HCT116 (cell line): Measurements from ENCODE around the gene PIGL. TPM values are rescaled to one million over a fixed set of nuclear protein-coding genes. Genes with fewer than 3 reads are reported as not detected.

Experiments
- ATAC-seq: fragments of 200-7000 bp; cut with Tn5 transposase; 2 replicates; pipeline ENCODE4 v1.9.1; 2020; ENCODE audit warnings: mild to moderate bottlenecking, moderate library complexity
- BruUV-seq: library from RNA; stranded (reverse); fragments of 400-500 nt; replicated peaks from 2 replicates; lab custom pipeline; 2021; lab: Mats Ljungman, UMichigan
- CTCF ChIA-PET: fragments of 300-600 bp; sonication (Branson Sonifier 250); formaldehyde crosslinking; loops from one replicate; lab custom pipeline; 2021; ENCODE audit warnings: antibody characterized with exemption; lab: Charles Lee
- POLR2A ChIA-PET: fragments of 300-600, 350-600 bp; sonication (Branson Sonifier 250); formaldehyde crosslinking; loops from one replicate; lab custom pipeline; 2021; ENCODE audit warnings: antibody characterized with exemption; lab: Charles Lee
- RAD21 ChIA-PET, 2 experiments: fragments of 300-600 bp; sonication (Branson Sonifier 250); formaldehyde crosslinking; loops; one replicate each; lab custom pipeline; 2023; ENCODE audit warnings: low total read pairs in 2 of 2; ENCODE audit not compliant: uncharacterized antibody in 2 of 2, unreplicated experiment in 2 of 2, low non-redundant PET in 1 of 2; lab: Charles Lee
- DNase-seq: peaks from one replicate; pipeline ENCODE4 v3.0.0-alpha.2; 2010; ENCODE audit warnings: low read depth, low spot score
- H2AFZ ChIP-seq: fragments of 200-600 bp; shearing (Covaris generic), sonication (generic); 2 replicates; pipeline ENCODE4 v1.6.1; 2017; ENCODE audit warnings: low read depth, mixed run types, mixed read lengths, antibody characterized with exemption, low read length; ENCODE audit not compliant: poor library complexity, severe bottlenecking
- H3K27ac ChIP-seq: 2 replicates; pipeline ENCODE4 v1.5.1; 2012; ENCODE audit warnings: low read depth, low read length
- H3K27me3 ChIP-seq: fragments of 200-600 bp; sonication (generic); 2 replicates; pipeline ENCODE4 v1.6.1; 2016; ENCODE audit warnings: mixed run types, low read length, mixed read lengths; ENCODE audit not compliant: insufficient read depth
- H3K36me3 ChIP-seq, 2 experiments: fragments of 200-500 bp in 1 of 2; fragments of 200-600 bp in 1 of 2; sonication (Bioruptor generic) in 1 of 2; sonication (generic) in 1 of 2; 2 replicates each; pipeline versions ENCODE4 v1.5.1 to v1.6.1; 2014 to 2016; ENCODE audit warnings: low read length in 2 of 2, inconsistent platforms in 1 of 2, mixed read lengths in 1 of 2, mixed run types in 1 of 2; ENCODE audit not compliant: insufficient read depth in 2 of 2, control insufficient read depth in 1 of 2
- H3K4me1 ChIP-seq, 2 experiments: fragments of 200-600 bp in 1 of 2; sonication (generic) in 1 of 2; 2 replicates each; pipeline versions ENCODE4 v1.5.1 to v1.6.1; 2012 to 2017; ENCODE audit warnings: low read length in 2 of 2, inconsistent platforms in 1 of 2, mild to moderate bottlenecking in 1 of 2, mixed read lengths in 1 of 2, mixed run types in 1 of 2, moderate library complexity in 1 of 2; ENCODE audit not compliant: insufficient read depth in 2 of 2, control insufficient read depth in 1 of 2
- H3K4me2 ChIP-seq: fragments of 200-600 bp; sonication (generic); 2 replicates; pipeline ENCODE4 v1.6.1; 2017; ENCODE audit warnings: mixed run types, low read length, mixed read lengths
- H3K4me3 ChIP-seq, 2 experiments: fragments of 200-600 bp in 1 of 2; sonication (generic) in 1 of 2; replicated peaks in 1 of 2; 2 replicates each; pipeline ENCODE4 v1.5.1; 2011 to 2016; ENCODE audit warnings: low read length in 2 of 2, control low read depth in 1 of 2, low read depth in 1 of 2, mild to moderate bottlenecking in 1 of 2, mixed read lengths in 1 of 2, mixed run types in 1 of 2
- H3K79me2 ChIP-seq: fragments of 200-600 bp; sonication (generic); 2 replicates; pipeline ENCODE4 v1.6.1; 2017; ENCODE audit warnings: mild to moderate bottlenecking, mixed run types, low read length, moderate library complexity, mixed read lengths; ENCODE audit not compliant: insufficient read depth
- H3K9ac ChIP-seq: fragments of 200-600 bp; sonication (generic); 2 replicates; pipeline ENCODE4 v1.6.1; 2016; ENCODE audit warnings: low read length, mixed read lengths
- H3K9me2 ChIP-seq: fragments of 200-600 bp; sonication (generic), shearing (Covaris generic); 2 replicates; pipeline ENCODE4 v1.6.1; 2017; ENCODE audit warnings: mixed run types, mild to moderate bottlenecking, moderate library complexity; ENCODE audit not compliant: insufficient read depth
- H3K9me3 ChIP-seq, 2 experiments: fragments of 200-500 bp in 1 of 2; fragments of 200-600 bp in 1 of 2; sonication (Bioruptor generic) in 1 of 2; sonication (generic) in 1 of 2; 2 replicates each; pipeline ENCODE4 v1.6.1; 2014 to 2017; ENCODE audit warnings: low read length in 2 of 2, mixed read lengths in 2 of 2, inconsistent platforms in 1 of 2, low read depth in 1 of 2, mild to moderate bottlenecking in 1 of 2, mixed run types in 1 of 2, moderate library complexity in 1 of 2; ENCODE audit not compliant: control insufficient read depth in 1 of 2, insufficient read depth in 1 of 2
- H4K20me1 ChIP-seq: fragments of 200-600 bp; sonication (generic), shearing (Covaris generic); 2 replicates; pipeline ENCODE4 v1.6.1; 2017; ENCODE audit warnings: mixed run types, mild to moderate bottlenecking, moderate library complexity; ENCODE audit not compliant: insufficient read depth
- EGR1 ChIP-seq: IDR thresholded peaks from 2 replicates; pipeline ENCODE4 v1.6.1; 2012; ENCODE audit warnings: low read depth
- ELF1 ChIP-seq: IDR thresholded peaks from 2 replicates; pipeline ENCODE4 v1.6.1; 2012; ENCODE audit warnings: low read depth, borderline replicate concordance
- EZH2 ChIP-seq: fragments of 200-600 bp; sonication (generic); IDR thresholded peaks from 2 replicates; pipeline ENCODE4 v1.6.1; 2017; ENCODE audit warnings: antibody characterized with exemption, mixed run types
- JUND ChIP-seq: IDR thresholded peaks from 2 replicates; pipeline ENCODE4 v1.6.1; 2012
- SP1 ChIP-seq: IDR thresholded peaks from 2 replicates; pipeline ENCODE4 v1.6.1; 2012; ENCODE audit warnings: low read depth
- TCF7L2 ChIP-seq: IDR thresholded peaks from 2 replicates; pipeline ENCODE4 v1.7.0; 2011; ENCODE audit warnings: borderline replicate concordance, inconsistent platforms; ENCODE audit not compliant: insufficient read depth, insufficient read length; ENCODE audit errors: extremely low read depth
- ZNF274 ChIP-seq: fragments of 200-500 bp; sonication (Bioruptor generic); IDR thresholded peaks from 2 replicates; pipeline ENCODE4 v1.6.1; 2014; ENCODE audit warnings: mild to moderate bottlenecking, low read depth, low read length, inconsistent platforms
- intact Hi-C: fragments of 100-400 bp; cut with micrococcal nuclease; formaldehyde crosslinking; loops from 2 replicates; pipeline ENCODE4 v1.10.0; 2022
- total RNA-seq: library from RNA; stranded (reverse); gene quantifications from one replicate; pipeline ENCODE4 v1.2.1, GENCODE V29; 2021; ENCODE audit not compliant: unreplicated experiment
- TF ChIP-seq, protein P1 (sequence below): IDR thresholded peaks from 2 replicates; pipeline ENCODE4 v1.6.1; 2012
- TF ChIP-seq, protein P2 (sequence below), 3 experiments: fragments of 200-600 bp in 1 of 3; sonication (generic) in 1 of 3; IDR thresholded peaks in 2 of 3; conservative IDR thresholded peaks in 1 of 3; 2 replicates each; pipeline ENCODE4 v1.5.1; 2012 to 2017; ENCODE audit warnings: low read depth in 2 of 3, low read length in 2 of 3, antibody characterized with exemption in 1 of 3, borderline replicate concordance in 1 of 3, control low read depth in 1 of 3, mild to moderate bottlenecking in 1 of 3, mixed read lengths in 1 of 3, mixed run types in 1 of 3, moderate library complexity in 1 of 3; ENCODE audit not compliant: insufficient read depth in 1 of 3

The PIGL gene
- total RNA-seq, 1 experiment from 2014 or later = 36.8 TPM

DNA sequence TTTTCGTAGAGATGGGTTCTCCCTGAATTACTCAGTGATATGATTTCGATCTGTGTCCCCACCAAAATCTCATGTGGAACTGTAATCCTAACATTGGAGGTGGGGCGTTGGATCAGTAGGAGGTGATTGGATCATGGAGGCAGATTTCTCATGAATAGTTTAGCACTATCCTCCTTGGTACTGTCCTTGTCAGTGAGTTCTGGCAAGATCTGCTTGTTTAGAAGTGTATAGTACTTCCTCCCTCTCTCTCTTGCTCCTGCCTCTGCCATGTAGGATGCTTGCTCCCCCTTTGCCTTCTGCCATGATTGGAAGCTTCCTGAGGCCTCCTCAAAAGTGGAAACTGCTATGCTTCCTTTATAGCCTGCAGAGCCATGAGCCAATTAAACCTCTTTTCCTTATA lies 22.9 kb downstream of the PIGL start (continued):
- TF ChIP-seq ELF1 (no peak), ZNF274 (no peak), JUND (no peak), EGR1 (no peak)
- TF ChIP-seq, protein P1, sequence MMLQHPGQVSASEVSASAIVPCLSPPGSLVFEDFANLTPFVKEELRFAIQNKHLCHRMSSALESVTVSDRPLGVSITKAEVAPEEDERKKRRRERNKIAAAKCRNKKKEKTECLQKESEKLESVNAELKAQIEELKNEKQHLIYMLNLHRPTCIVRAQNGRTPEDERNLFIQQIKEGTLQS = no peak
- TF ChIP-seq, protein P2, sequence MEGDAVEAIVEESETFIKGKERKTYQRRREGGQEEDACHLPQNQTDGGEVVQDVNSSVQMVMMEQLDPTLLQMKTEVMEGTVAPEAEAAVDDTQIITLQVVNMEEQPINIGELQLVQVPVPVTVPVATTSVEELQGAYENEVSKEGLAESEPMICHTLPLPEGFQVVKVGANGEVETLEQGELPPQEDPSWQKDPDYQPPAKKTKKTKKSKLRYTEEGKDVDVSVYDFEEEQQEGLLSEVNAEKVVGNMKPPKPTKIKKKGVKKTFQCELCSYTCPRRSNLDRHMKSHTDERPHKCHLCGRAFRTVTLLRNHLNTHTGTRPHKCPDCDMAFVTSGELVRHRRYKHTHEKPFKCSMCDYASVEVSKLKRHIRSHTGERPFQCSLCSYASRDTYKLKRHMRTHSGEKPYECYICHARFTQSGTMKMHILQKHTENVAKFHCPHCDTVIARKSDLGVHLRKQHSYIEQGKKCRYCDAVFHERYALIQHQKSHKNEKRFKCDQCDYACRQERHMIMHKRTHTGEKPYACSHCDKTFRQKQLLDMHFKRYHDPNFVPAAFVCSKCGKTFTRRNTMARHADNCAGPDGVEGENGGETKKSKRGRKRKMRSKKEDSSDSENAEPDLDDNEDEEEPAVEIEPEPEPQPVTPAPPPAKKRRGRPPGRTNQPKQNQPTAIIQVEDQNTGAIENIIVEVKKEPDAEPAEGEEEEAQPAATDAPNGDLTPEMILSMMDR (IDR thresholded peaks at IDR 0.05 in 2 of 3, conservative IDR thresholded peaks at IDR 0.05 in 1 of 3; ENCODE audit: borderline replicate concordance in 1 of 3, insufficient read depth in 1 of 3, low read depth in 2 of 3, low read length in 2 of 3) = no peak

DNA sequence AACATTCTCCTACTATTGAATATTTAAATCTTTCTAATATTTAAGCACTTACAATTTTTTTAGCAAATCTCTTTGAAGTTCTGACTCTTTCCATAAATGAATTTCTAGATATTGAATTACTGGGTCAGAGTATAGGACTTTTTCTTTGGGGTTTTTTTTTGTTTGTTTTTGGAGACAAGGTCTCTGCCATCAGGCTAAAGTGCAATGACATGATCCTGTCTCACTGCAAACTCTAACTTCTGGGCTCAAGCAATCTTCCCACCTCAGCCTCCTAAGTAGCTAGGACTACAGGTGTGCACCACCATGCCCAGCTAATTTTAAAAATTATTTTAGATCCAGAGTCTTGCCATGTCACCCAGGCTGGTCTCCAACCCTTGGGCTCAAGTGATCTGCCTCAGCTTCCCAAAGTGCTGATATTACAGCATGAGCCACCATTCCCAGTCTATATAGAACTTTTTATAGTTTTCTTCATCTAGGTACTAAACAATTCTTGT lies 24.9 kb downstream of the PIGL start:
- no peak overlapping the region for H3K9ac ChIP-seq
- ChIA-PET CTCF (no interaction called here), POLR2A (no interaction called here)
- H3K4me1 ChIP-seq = peaks cover 0 to 14% of the 10 kb centered on the region in 2 experiments; a peak in 2 of 4 replicates
- no peak overlapping the region for H3K4me2 ChIP-seq
- DNase-seq = no peak
- H3K27me3 ChIP-seq = no peaks in the 10 kb centered on the region
- H3K79me2 ChIP-seq = peaks cover 13% of the 10 kb centered on the region
- no peaks in the 10 kb centered on the region for H3K9me2 ChIP-seq
- BruUV-seq = TSS peak; percentile 22
- no peaks in the 10 kb centered on the region for H3K9me3 ChIP-seq
- no peak for ATAC-seq
- TF ChIP-seq SP1 (no peak), EZH2 (no peak), TCF7L2 (no peak)
- TF ChIP-seq, all 23 proteins: peak for 0
- Histone ChIP-seq H3K27ac (no peak overlapping the region), H2AFZ (no peak overlapping the region), H4K20me1 (no peaks in the 10 kb centered on the region), H3K4me3 (no peak overlapping the region), H3K36me3 (no peaks in the 10 kb centered on the region)
- RAD21 ChIA-PET = no interaction called here
- intact Hi-C loops = no loop called here
